Measurements from ENCODE around the gene KRT26. TPM values are rescaled to one million over a fixed set of nuclear protein-coding genes. Genes with fewer than 3 reads are reported as not detected.
"Not testable (repeated sequence)": the region's sequence is repeated elsewhere in the genome, so short reads cannot be mapped to it uniquely, and the experiment has no call there.

KRT26 gene
- total and polyA plus RNA-seq, 4 donors = not detected

DNA sequence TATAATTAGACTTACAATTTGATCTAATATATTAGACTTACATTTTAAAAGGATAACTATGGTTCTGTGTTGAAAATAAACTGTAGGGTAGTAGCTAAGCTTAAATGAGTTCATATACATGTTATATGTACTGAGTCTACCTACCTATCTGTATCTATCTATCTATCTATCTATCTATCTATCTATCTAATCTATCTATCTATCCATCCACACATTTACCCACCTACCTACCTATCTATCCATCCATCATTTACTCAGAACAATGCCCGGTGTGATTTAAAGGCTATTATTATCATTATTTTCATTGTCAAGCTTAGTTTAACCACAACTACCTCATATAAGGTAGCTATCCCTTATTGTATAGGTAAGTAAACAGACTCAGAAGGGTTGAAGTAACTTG, 43.4 kb upstream of the KRT26 start:
- DNase-seq (no peak), ATAC-seq (ENCODE audit: low FRiP score) (no peak)
- WGBS, 2 donors = 82 to 86% methylated on average over 1 of the region's 1 CpG
- Histone ChIP-seq H3K4me3 (ENCODE audit: low read length in 2 of 2) (no peak overlapping the region), H3K27me3 (ENCODE audit: control insufficient read depth in 1 of 2, insufficient read depth in 2 of 2, low read length in 1 of 2) (no peaks in the 10 kb centered on the region), H3K9me3 (ENCODE audit: control insufficient read depth, low read length) (no peaks in the 10 kb centered on the region), H3K4me1 (ENCODE audit: control insufficient read depth in 1 of 2, insufficient read depth in 2 of 2, low read length in 2 of 2) (peaks cover 1 to 2% of the 10 kb centered on the region in 2 donors), H3K36me3 (ENCODE audit: control insufficient read depth in 1 of 2, insufficient read depth in 2 of 2, low read length in 1 of 2) (no peaks in the 10 kb centered on the region), H3K27ac (ENCODE audit: low read depth in 1 of 2, low read length in 2 of 2) (no peak overlapping the region)
- intact Hi-C loops (cut with DNase I) = loop anchor here in 1 of 2 donors (5.0 kb wide), 1 partner anchor 727 kb away; no protein-coding TSS in a partner anchor

DNA sequence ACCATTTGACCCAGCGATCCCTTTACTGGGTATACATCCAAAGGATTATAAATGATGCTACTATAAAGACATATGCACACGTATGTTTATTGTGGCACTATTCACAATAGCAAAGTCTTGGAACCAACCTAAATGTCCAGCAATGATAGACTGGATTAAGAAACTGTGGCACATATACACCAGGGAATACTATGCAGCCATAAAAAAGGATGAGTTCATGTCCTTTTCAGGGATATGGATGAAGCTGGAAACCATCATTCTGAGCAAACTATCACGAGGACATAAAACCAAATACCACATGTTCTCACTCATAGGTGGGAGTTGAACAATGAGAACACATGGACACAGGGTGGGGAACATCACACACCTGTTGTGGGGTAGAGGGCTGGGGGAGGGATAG, 42.7 kb upstream of the KRT26 start:
- H3K36me3 ChIP-seq (ENCODE audit: control insufficient read depth in 1 of 2, insufficient read depth in 2 of 2, low read length in 1 of 2); H3K27me3 ChIP-seq (ENCODE audit: control insufficient read depth in 1 of 2, insufficient read depth in 2 of 2, low read length in 1 of 2); H3K4me1 ChIP-seq (ENCODE audit: control insufficient read depth in 1 of 2, insufficient read depth in 2 of 2, low read length in 2 of 2); H3K9me3 ChIP-seq (ENCODE audit: control insufficient read depth, low read length); H3K4me3 ChIP-seq (ENCODE audit: low read length in 2 of 2); DNase-seq; ATAC-seq (ENCODE audit: low FRiP score); H3K27ac ChIP-seq (ENCODE audit: low read depth in 1 of 2, low read length in 2 of 2): not testable (repeated sequence)
- 88 to 89% methylated on average over 3 of the region's 3 CpGs for WGBS, 2 donors
- intact Hi-C loops (cut with DNase I) = loop anchor here in 1 of 2 donors (5.0 kb wide), 1 partner anchor 728 kb away; no protein-coding TSS in a partner anchor

DNA sequence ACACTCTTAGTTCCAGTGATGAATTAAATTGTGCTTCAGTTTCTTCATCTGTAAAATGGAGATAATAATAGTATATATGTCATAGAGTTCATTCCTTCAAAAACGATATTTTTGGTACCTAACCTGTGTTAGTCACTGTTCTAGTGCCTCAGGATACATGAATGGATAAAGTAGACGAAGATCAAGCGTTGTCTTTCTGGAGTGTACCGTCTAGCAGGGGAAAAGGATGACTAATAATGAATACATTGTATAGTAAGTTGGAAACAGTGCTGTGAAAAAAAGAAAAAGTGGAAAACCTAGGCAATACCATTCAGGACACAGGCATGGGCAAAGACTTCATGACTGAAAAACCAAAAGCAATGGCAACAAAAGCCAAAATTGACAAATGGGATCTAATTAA, 41.8 kb upstream of the KRT26 start:
- 58 to 74% methylated on average over 4 of the region's 4 CpGs for WGBS, 2 donors

DNA sequence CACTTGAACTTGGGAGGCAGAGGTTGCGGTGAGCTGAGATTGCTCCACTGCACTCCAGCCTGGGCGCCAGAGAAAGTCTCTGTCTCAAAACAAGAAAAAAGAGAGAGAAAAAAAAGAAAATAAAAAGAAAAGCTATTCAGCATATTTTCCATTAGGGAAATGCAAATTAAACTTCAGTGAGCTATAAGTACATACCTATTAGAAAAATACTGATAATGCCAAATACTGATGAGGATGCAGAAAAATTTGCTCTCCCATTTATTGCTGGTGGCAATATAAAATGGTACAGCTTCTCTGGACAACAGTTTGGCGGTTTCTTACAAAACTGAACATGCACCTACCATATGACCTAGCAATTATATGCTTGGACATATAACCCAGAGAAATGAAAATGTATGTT, 40.6 kb upstream of the KRT26 start:
- Histone ChIP-seq H3K4me3 (ENCODE audit: low read length in 2 of 2) (no peak overlapping the region), H3K4me1 (ENCODE audit: control insufficient read depth in 1 of 2, insufficient read depth in 2 of 2, low read length in 2 of 2) (peaks cover 3 to 6% of the 10 kb centered on the region in 2 donors), H3K36me3 (ENCODE audit: control insufficient read depth in 1 of 2, insufficient read depth in 2 of 2, low read length in 1 of 2) (no peaks in the 10 kb centered on the region), H3K9me3 (ENCODE audit: control insufficient read depth, low read length) (no peaks in the 10 kb centered on the region), H3K27ac (ENCODE audit: low read depth in 1 of 2, low read length in 2 of 2) (no peak overlapping the region), H3K27me3 (ENCODE audit: control insufficient read depth in 1 of 2, insufficient read depth in 2 of 2, low read length in 1 of 2) (no peaks in the 10 kb centered on the region)
- ATAC-seq (ENCODE audit: low FRiP score) (no peak), DNase-seq (no peak)
- intact Hi-C loops (cut with DNase I) = no loop called here
- 91% methylated on average over 3 of the region's 3 CpGs for WGBS, 2 donors

More for the DNA sequence above, 41.8 kb upstream of the KRT26 start:
- no peak for ATAC-seq (ENCODE audit: low FRiP score)
- no peak for DNase-seq
- Histone ChIP-seq H3K36me3 (ENCODE audit: control insufficient read depth in 1 of 2, insufficient read depth in 2 of 2, low read length in 1 of 2) (no peaks in the 10 kb centered on the region), H3K4me1 (ENCODE audit: control insufficient read depth in 1 of 2, insufficient read depth in 2 of 2, low read length in 2 of 2) (peaks cover 3 to 6% of the 10 kb centered on the region in 2 donors), H3K9me3 (ENCODE audit: control insufficient read depth, low read length) (no peaks in the 10 kb centered on the region), H3K27me3 (ENCODE audit: control insufficient read depth in 1 of 2, insufficient read depth in 2 of 2, low read length in 1 of 2) (no peaks in the 10 kb centered on the region), H3K4me3 (ENCODE audit: low read length in 2 of 2) (no peak overlapping the region), H3K27ac (ENCODE audit: low read depth in 1 of 2, low read length in 2 of 2) (no peak overlapping the region)
- intact Hi-C loops (cut with DNase I) = no loop called here

DNA sequence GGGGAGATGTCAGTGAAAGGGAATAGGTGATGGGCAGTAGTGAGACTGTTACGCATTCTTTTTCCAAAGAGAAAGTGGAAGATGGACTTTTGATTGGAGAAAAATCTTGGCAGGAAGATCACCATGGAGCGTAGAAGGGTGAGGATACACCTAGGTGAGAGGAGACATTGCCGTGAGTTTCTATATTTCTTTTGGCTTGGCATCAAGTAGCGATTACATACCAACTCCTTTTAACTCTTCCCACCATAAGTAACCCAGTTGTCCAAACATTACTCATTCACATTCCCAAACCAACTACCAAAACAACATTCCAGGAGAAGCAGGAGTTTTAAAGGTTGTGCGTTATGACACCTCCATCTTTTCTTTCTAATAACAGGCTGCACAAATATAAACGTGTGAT, 38.5 kb upstream of the KRT26 start:
- Histone ChIP-seq H3K9me3 (ENCODE audit: control insufficient read depth, low read length) (no peaks in the 10 kb centered on the region), H3K36me3 (ENCODE audit: control insufficient read depth in 1 of 2, insufficient read depth in 2 of 2, low read length in 1 of 2) (no peaks in the 10 kb centered on the region), H3K4me1 (ENCODE audit: control insufficient read depth in 1 of 2, insufficient read depth in 2 of 2, low read length in 2 of 2) (peaks cover 3 to 6% of the 10 kb centered on the region in 2 donors), H3K27me3 (ENCODE audit: control insufficient read depth in 1 of 2, insufficient read depth in 2 of 2, low read length in 1 of 2) (no peaks in the 10 kb centered on the region), H3K4me3 (ENCODE audit: low read length in 2 of 2) (no peak overlapping the region), H3K27ac (ENCODE audit: low read depth in 1 of 2, low read length in 2 of 2) (no peak overlapping the region)
- intact Hi-C loops (cut with DNase I) = no loop called here
- no peak for ATAC-seq (ENCODE audit: low FRiP score)
- DNase-seq = no peak
- 33 to 37% methylated on average over 6 of the region's 6 CpGs for WGBS, 2 donors

DNA sequence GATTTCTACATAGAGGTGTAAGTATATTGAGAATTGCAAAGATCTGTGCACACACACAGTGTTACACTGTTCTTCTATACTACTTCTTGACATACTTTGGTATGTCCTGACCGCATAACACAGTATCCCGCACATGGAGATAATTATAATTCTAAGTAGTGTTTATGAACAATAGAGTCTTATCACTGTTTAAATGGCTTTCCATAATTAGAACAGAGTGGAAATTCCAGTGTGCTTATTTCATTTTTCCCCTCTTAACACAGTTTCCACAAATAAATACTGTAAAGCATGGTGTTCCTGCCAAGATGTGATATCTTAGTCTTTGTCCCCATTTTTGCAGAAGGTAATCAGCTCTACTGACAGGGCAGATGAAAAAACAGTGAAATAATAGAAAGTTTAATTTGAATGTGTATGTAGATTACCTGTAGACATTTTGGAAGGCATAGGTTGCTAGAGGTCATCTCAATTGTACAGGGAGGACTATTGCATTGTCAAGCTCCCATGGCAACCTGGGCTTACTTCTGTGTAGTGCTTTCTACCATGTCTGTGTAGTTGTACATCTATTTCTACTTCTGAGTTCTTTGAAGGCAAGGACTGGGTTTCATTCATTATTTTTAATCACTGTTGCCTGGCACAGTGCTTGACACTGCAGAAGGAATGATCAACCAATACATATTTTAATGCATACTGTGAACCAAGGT, 37.9 kb upstream of the KRT26 start:
- no peak for ATAC-seq (ENCODE audit: low FRiP score)
- intact Hi-C loops (cut with DNase I) = loop anchor here (5.0 to 10.0 kb wide), 2 partner anchors 97 to 735 kb away; no protein-coding TSS in a partner anchor
- Histone ChIP-seq H3K9me3 (ENCODE audit: control insufficient read depth, low read length) (peaks cover 2% of the 10 kb centered on the region), H3K4me3 (ENCODE audit: low read length in 2 of 2) (no peak overlapping the region), H3K27me3 (ENCODE audit: control insufficient read depth in 1 of 2, insufficient read depth in 2 of 2, low read length in 1 of 2) (no peaks in the 10 kb centered on the region), H3K36me3 (ENCODE audit: control insufficient read depth in 1 of 2, insufficient read depth in 2 of 2, low read length in 1 of 2) (no peaks in the 10 kb centered on the region), H3K4me1 (ENCODE audit: control insufficient read depth in 1 of 2, insufficient read depth in 2 of 2, low read length in 2 of 2) (peaks cover 3 to 6% of the 10 kb centered on the region in 2 donors), H3K27ac (ENCODE audit: low read depth in 1 of 2, low read length in 2 of 2) (no peak overlapping the region)
- 3 to 5% methylated on average over 2 of the region's 2 CpGs for whole genome bisulfite sequencing, 2 donors
- no peak for DNase-seq

DNA sequence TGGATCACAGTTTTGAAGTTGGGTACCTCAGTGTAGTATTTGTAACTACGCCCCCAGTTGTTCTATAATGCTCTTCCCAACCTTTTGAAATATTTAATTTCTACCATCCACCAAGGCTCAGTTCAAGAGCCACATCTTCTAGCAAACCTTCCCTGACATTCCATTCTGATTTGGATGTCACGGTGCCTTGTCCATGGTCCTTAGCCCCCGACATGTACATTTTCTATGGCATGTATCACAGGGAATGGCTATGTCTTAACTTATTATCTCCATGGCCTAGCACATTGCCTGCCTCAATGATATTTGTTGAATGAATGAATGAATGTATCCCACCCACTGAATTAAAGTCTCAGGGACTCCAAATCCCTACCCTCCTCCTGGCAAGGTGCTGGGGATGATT, 34.1 kb upstream of the KRT26 start:
- 83 to 87% methylated on average over 3 of the region's 3 CpGs for WGBS, 2 donors

DNA sequence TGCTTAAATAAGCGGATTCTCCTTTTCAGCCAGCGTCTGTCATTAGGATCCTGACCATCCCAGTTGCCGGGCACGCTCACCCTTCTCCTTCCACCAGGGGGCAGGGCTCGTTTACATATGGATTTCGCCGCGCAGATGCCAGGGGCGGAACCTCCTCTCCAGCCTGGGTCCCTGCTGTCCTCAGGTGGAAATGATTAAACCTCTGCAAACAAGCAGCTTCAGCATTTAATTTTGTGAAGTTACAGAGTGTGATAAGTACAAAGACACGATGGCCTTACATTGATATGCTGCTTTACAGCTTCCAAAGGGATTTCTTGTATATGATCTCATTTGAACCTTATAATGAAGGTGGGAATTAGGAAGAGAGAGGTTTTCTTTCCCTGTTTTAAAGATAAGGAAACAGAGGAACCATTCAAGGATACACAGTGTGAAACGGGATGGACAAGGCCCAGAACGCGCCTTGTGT, 31.6 kb upstream of the KRT26 start:
- Histone ChIP-seq H3K27ac (ENCODE audit: low read depth in 1 of 2, low read length in 2 of 2) (no peak overlapping the region), H3K9me3 (ENCODE audit: control insufficient read depth, low read length) (peaks cover 2% of the 10 kb centered on the region), H3K4me3 (ENCODE audit: low read length in 2 of 2) (no peak overlapping the region), H3K36me3 (ENCODE audit: control insufficient read depth in 1 of 2, insufficient read depth in 2 of 2, low read length in 1 of 2) (no peaks in the 10 kb centered on the region), H3K27me3 (ENCODE audit: control insufficient read depth in 1 of 2, insufficient read depth in 2 of 2, low read length in 1 of 2) (no peaks in the 10 kb centered on the region), H3K4me1 (ENCODE audit: control insufficient read depth in 1 of 2, insufficient read depth in 2 of 2, low read length in 2 of 2) (no peaks in the 10 kb centered on the region)
- DNase-seq = peak; percentile 75 to 90
- intact Hi-C loops (cut with DNase I) = loop anchor here (2.0 to 10.0 kb wide), 4 partner anchors 519 to 863 kb away; no protein-coding TSS in a partner anchor
- WGBS, 2 donors = 14 to 15% methylated on average over 13 of the region's 13 CpGs
- peak; percentile 74 for ATAC-seq (ENCODE audit: low FRiP score)

More for the DNA sequence above, 34.1 kb upstream of the KRT26 start:
- H3K36me3 ChIP-seq (ENCODE audit: control insufficient read depth in 1 of 2, insufficient read depth in 2 of 2, low read length in 1 of 2) = no peaks in the 10 kb centered on the region
- peaks cover 2% of the 10 kb centered on the region for H3K9me3 ChIP-seq (ENCODE audit: control insufficient read depth, low read length)
- no peaks in the 10 kb centered on the region for H3K27me3 ChIP-seq (ENCODE audit: control insufficient read depth in 1 of 2, insufficient read depth in 2 of 2, low read length in 1 of 2)
- no peak overlapping the region for H3K4me3 ChIP-seq (ENCODE audit: low read length in 2 of 2)
- no peak for ATAC-seq (ENCODE audit: low FRiP score)
- no peak overlapping the region for H3K27ac ChIP-seq (ENCODE audit: low read depth in 1 of 2, low read length in 2 of 2)
- no peak for DNase-seq
- intact Hi-C loops (cut with DNase I) = loop anchor here (5.0 to 10.0 kb wide), 2 partner anchors 101 to 739 kb away; no protein-coding TSS in a partner anchor
- peaks cover 3 to 6% of the 10 kb centered on the region in 2 donors for H3K4me1 ChIP-seq (ENCODE audit: control insufficient read depth in 1 of 2, insufficient read depth in 2 of 2, low read length in 2 of 2)

DNA sequence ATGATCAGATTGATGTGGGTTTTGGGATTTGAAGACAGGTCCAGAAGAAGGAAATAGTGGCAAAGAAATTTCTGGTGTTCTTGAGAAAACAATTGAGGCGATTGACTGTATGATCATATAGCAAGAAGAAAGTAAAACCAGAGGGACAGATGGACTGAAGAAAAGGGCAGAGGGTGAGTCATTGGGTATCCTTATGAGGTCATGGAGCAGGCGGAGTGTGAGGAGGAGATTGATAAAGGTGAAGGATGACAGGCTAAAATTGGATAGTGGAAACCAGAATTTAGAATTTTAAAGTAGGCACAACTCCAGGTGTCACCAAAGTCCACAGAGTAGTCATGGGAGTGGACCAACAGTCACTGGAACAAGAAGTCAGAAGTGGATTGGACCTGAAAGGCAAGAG, 29.2 kb upstream of the KRT26 start:
- no peaks in the 10 kb centered on the region for H3K27me3 ChIP-seq (ENCODE audit: control insufficient read depth in 1 of 2, insufficient read depth in 2 of 2, low read length in 1 of 2)
- 61 to 64% methylated on average over 2 of the region's 2 CpGs for WGBS, 2 donors
- H3K27ac ChIP-seq (ENCODE audit: low read depth in 1 of 2, low read length in 2 of 2) = no peak overlapping the region
- intact Hi-C loops (cut with DNase I) = loop anchor here (5.0 to 10.0 kb wide), 3 partner anchors 521 to 746 kb away; no protein-coding TSS in a partner anchor
- peaks cover 2% of the 10 kb centered on the region for H3K9me3 ChIP-seq (ENCODE audit: control insufficient read depth, low read length)
- no peaks in the 10 kb centered on the region for H3K4me1 ChIP-seq (ENCODE audit: control insufficient read depth in 1 of 2, insufficient read depth in 2 of 2, low read length in 2 of 2)
- H3K36me3 ChIP-seq (ENCODE audit: control insufficient read depth in 1 of 2, insufficient read depth in 2 of 2, low read length in 1 of 2) = no peaks in the 10 kb centered on the region
- ATAC-seq (ENCODE audit: low FRiP score) (no peak), DNase-seq (no peak)
- H3K4me3 ChIP-seq (ENCODE audit: low read length in 2 of 2) = no peak overlapping the region
